NCI-H446 treated with DMSO at 0.1 percent for 48 hours (cell line): ENCODE measurements around the gene SULF2.

Experiments used
- DNase-seq: peaks from one replicate; lab custom pipeline; 2025; lab: John Stamatoyannopoulos, UW

Gene SULF2

GRCh38 chr20:47737923-47738322, 47.4 kb downstream of the SULF2 start:
- DNase-seq, result no peak

GRCh38 chr20:47736570-47737152, 48.6 kb downstream of the SULF2 start:
- DNase-seq, result no peak

- DNase-seq, result no peak
Observed at GRCh38 chr20:47735412-47736400, 49.6 kb downstream of the SULF2 start.

- no peak for DNase-seq
Observed at GRCh38 chr20:47734870-47735269, 50.4 kb downstream of the SULF2 start.

GRCh38 chr20:47733892-47734291, 51.4 kb downstream of the SULF2 start:
- no peak for DNase-seq

- DNase-seq, result no peak
Observed at GRCh38 chr20:47730744-47731143, 54.5 kb downstream of the SULF2 start.

- no peak for DNase-seq
Observed at GRCh38 chr20:47729472-47729871, 55.8 kb downstream of the SULF2 start.

GRCh38 chr20:47727909-47728361, 57.3 kb downstream of the SULF2 start:
- DNase-seq, result no peak

- DNase-seq, result no peak
Observed at GRCh38 chr20:47727170-47727880, 58.0 kb downstream of the SULF2 start.

- no peak for DNase-seq
Observed at GRCh38 chr20:47726632-47727031, 58.6 kb downstream of the SULF2 start.

- DNase-seq, result peak; percentile 55
Observed at GRCh38 chr20:47725248-47725973, 59.9 kb downstream of the SULF2 start.

- no peak for DNase-seq
Observed at GRCh38 chr20:47724910-47725247, 60.4 kb downstream of the SULF2 start.

- no peak for DNase-seq
Observed at GRCh38 chr20:47724396-47724795, 60.9 kb downstream of the SULF2 start.

- DNase-seq, result no peak
Observed at GRCh38 chr20:47723322-47723721, 62.0 kb downstream of the SULF2 start.

- DNase-seq, result peak; percentile 48
Observed at GRCh38 chr20:47720636-47721427, 64.4 kb downstream of the SULF2 start.

GRCh38 chr20:47719625-47720024, 65.7 kb downstream of the SULF2 start:
- peak; percentile 84 for DNase-seq

GRCh38 chr20:47719211-47719610, 66.1 kb downstream of the SULF2 start:
- no peak for DNase-seq

GRCh38 chr20:47718398-47718797, 66.9 kb downstream of the SULF2 start:
- DNase-seq, result no peak

GRCh38 chr20:47717421-47717820, 67.9 kb downstream of the SULF2 start:
- no peak for DNase-seq

GRCh38 chr20:47713878-47714450, 71.3 kb downstream of the SULF2 start:
- peak; percentile 75 for DNase-seq

GRCh38 chr20:47713163-47713562, 72.1 kb downstream of the SULF2 start:
- no peak for DNase-seq
